ENCODE results near the gene LILRA2. TPM values are rescaled to one million over a fixed set of nuclear protein-coding genes. Genes with fewer than 3 reads are reported as not detected.
A peak's percentile ranks its signal among the peaks of the same experiment; 100 is the strongest.

LILRA2 gene
- total and polyA plus RNA-seq, 10 of the 15 experiments (the other 5 are each of a cell fraction or from before 2014, with no cell fraction given): 0.16 to 1.8 (median 0.43) TPM

GRCh38 chr19:54608205-54608604 lies 34.6 kb downstream of the LILRA2 start:
- in situ Hi-C loops (cut with MboI): no loop called here
- Histone ChIP-seq H3K4me1 (ENCODE audit: control insufficient read depth, insufficient read depth, low read length) (peaks cover 33% of the 10 kb centered on the region), H3K79me2 (ENCODE audit: control insufficient read depth, insufficient read depth, low read length) (no peaks in the 10 kb centered on the region; the same call in 1 of the 2 replicates), H3K4me3 (no peak overlapping the region), H3K27me3 (replicated peaks in 1 of 2; ENCODE audit: control insufficient read depth in 2 of 2, insufficient read depth in 2 of 2, low read length in 1 of 2) (no peaks in the 10 kb centered on the region), H3K4me2 (ENCODE audit: control insufficient read depth, insufficient read depth) (no peak overlapping the region), H3K9me3 (replicated peaks; ENCODE audit: control insufficient read depth, insufficient read depth, low read length) (peaks cover 15% of the 10 kb centered on the region), H2AFZ (ENCODE audit: control insufficient read depth, low read depth, low read length) (no peak overlapping the region), H3K36me3 (ENCODE audit: control insufficient read depth in 2 of 2, insufficient read depth in 2 of 2, low read length in 1 of 2) (no peaks in the 10 kb centered on the region), H4K20me1 (ENCODE audit: control insufficient read depth, insufficient read depth) (no peaks in the 10 kb centered on the region), H3K9ac (ENCODE audit: control insufficient read depth, insufficient read depth, low read length) (no peak overlapping the region), H3K27ac (ENCODE audit: control insufficient read depth, insufficient read depth) (peak overlapping the region; percentile 84)
- FAIRE-seq: no peak
- intact Hi-C loops (cut with micrococcal nuclease; ENCODE audit: unreplicated experiment): loop anchor here (5.0 kb wide), 1 partner anchor 41 kb away; no protein-coding TSS in a partner anchor
- SMC1A ChIA-PET (ENCODE audit: uncharacterized antibody, unreplicated experiment): interaction anchor here (4.2 kb wide), 1 partner anchor 11 kb away, joined by 20 read pairs; no protein-coding TSS in a partner anchor
- CTCF ChIA-PET: no interaction called here
- POLR2A ChIA-PET: interaction anchor here (0.8 to 3.4 kb wide), 2 partner anchors 9 to 12 kb away, joined by 3 to 14 read pairs; no protein-coding TSS in a partner anchor
- BruUV-seq (replicated peaks): no TSS peak
- RAD21 ChIA-PET (ENCODE audit: unreplicated experiment): no interaction called here
- no peak for DNase-seq (ENCODE audit: low read depth, low spot score)
- TF ChIP-seq SMARCA5 (IDR thresholded peaks at IDR 0.05) (no peak), GABPA (IDR thresholded peaks at IDR 0.05; ENCODE audit: low read depth) (no peak), REST (IDR thresholded peaks at IDR 0.05; ENCODE audit: low read depth, low read length) (no peak), CHD1 (IDR thresholded peaks at IDR 0.05; ENCODE audit: low read depth, low read length) (no peak), POLR2AphosphoS5 (IDR thresholded peaks at IDR 0.05; ENCODE audit: low read length) (no peak), ZBED1 (IDR thresholded peaks at IDR 0.05; ENCODE audit: borderline replicate concordance) (no peak), RUNX3 (IDR thresholded peaks at IDR 0.05; ENCODE audit: low read length) (no peak), ZNF274 (IDR thresholded peaks at IDR 0.05; ENCODE audit: insufficient read depth, insufficient read length) (no peak), SKIL (IDR thresholded peaks at IDR 0.05; ENCODE audit: low read depth, poor library complexity, severe bottlenecking) (no peak), DPF2 (IDR thresholded peaks at IDR 0.05) (no peak), RB1 (IDR thresholded peaks at IDR 0.05; ENCODE audit: borderline replicate concordance) (no peak), TCF3 (IDR thresholded peaks at IDR 0.05; ENCODE audit: borderline replicate concordance, insufficient read depth, low read depth, low read length) (no peak), STAT1 (conservative IDR thresholded peaks at IDR 0.05) (no peak), CHD4 (IDR thresholded peaks at IDR 0.05) (no peak), ZSCAN29 (IDR thresholded peaks at IDR 0.05) (no peak)
- WGBS (ENCODE audit: insufficient coverage, insufficient replicate concordance, low lambda C conversion rate, missing lambda C conversion rate): 85% methylated on average over 7 of the region's 7 CpGs
- no peak for ATAC-seq

Measured in GM12878 (cell line).